Measurements from ENCODE around the gene IGIP.

IGIP gene

DNA sequence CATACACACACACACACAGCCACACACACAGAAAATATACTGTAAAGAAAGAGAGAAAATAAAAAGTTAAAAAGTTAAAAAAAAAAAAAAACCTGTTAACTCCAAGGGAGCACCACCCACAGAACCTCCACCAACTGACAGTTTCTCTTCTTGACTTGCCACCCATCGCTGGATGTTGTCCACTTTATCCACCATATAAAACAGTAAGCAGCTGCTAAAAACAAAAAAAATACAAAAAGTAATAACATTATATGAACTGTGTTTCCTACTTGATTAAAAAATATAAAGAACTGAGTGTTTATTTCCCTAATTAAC lies 10.6 kb upstream of the IGIP start:
- TF ChIP-seq, protein P1, sequence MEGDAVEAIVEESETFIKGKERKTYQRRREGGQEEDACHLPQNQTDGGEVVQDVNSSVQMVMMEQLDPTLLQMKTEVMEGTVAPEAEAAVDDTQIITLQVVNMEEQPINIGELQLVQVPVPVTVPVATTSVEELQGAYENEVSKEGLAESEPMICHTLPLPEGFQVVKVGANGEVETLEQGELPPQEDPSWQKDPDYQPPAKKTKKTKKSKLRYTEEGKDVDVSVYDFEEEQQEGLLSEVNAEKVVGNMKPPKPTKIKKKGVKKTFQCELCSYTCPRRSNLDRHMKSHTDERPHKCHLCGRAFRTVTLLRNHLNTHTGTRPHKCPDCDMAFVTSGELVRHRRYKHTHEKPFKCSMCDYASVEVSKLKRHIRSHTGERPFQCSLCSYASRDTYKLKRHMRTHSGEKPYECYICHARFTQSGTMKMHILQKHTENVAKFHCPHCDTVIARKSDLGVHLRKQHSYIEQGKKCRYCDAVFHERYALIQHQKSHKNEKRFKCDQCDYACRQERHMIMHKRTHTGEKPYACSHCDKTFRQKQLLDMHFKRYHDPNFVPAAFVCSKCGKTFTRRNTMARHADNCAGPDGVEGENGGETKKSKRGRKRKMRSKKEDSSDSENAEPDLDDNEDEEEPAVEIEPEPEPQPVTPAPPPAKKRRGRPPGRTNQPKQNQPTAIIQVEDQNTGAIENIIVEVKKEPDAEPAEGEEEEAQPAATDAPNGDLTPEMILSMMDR (IDR thresholded peaks at IDR 0.05; ENCODE audit: low read depth, low read length): no peak
- H3K4me3 ChIP-seq (ENCODE audit: low read depth, low read length): peak overlapping the region; percentile 79

DNA sequence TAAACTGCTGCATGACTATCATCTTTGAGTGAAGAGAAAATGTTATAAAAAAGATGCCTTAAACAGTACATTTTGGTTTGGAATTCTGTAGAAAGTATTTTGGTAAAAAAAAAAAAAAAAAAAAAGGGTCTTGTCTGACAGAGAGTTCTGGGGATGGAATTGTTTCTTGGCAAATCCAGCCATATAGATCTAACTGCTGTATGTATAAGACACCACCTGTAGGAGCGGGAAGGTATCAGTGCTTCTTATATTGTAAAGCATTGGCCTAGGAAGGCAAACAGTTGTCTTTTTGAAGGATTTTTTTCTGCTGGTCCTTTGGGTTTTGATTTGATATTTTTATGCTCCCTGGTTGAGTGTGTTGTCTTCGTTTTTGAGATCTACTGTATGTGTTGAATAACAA lies 9.0 kb upstream of the IGIP start:
- TF ChIP-seq, protein P1 (IDR thresholded peaks at IDR 0.05; ENCODE audit: low read depth, low read length): no peak
- H3K4me3 ChIP-seq (ENCODE audit: low read depth, low read length): no peak overlapping the region

DNA sequence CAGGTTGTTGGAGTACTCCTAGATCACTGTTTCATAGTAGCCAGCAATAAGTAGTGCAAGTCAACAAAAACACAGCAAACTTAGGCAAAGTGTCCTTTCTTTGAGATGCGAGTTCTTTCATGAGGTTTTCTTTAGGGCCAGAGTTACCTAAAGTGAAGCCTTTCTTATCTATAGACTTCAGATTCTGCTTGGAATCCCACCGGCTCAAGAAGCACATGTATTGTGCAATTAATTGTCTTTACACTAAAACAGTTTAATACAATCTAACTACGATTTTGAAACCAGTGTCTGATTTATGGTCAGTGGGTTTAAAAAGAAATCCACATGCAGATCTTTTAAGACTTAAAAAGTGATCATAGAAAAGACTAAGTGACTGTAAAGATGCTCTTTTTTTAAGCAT lies 8.2 kb upstream of the IGIP start:
- no peak overlapping the region for H3K4me3 ChIP-seq (ENCODE audit: low read depth, low read length)
- TF ChIP-seq, protein P1 (IDR thresholded peaks at IDR 0.05; ENCODE audit: low read depth, low read length): no peak

DNA sequence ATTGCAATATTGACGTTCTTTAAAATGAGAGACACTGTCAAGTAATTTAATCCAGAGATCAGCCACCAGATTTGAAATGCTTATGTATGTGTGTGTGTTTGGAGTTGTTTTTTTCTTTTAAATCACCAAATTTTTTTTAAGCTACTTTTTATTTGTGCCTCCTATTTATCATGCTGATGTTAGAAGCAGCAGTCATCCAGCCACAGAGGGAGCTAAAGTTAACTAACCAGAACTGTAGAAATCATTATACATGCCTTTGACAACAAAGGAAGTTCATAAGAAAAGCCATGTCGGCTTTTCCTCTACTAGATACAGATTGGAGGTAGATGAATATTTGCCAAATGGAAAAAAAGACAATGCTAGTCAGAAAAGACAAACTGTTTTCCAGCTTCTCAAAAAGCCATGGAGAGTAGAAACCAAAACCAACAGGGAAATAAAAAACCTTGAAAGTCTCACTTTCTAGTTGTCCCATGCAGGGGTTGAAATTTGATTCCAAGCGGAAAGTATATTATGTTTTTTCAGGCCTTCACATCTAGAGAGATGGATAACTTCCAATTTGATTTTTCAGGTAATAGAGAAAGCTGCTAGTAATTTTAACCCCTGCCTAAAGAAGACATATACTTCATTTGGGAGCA lies 7.3 kb upstream of the IGIP start:
- H3K4me3 ChIP-seq (ENCODE audit: low read depth, low read length): no peak overlapping the region

DNA sequence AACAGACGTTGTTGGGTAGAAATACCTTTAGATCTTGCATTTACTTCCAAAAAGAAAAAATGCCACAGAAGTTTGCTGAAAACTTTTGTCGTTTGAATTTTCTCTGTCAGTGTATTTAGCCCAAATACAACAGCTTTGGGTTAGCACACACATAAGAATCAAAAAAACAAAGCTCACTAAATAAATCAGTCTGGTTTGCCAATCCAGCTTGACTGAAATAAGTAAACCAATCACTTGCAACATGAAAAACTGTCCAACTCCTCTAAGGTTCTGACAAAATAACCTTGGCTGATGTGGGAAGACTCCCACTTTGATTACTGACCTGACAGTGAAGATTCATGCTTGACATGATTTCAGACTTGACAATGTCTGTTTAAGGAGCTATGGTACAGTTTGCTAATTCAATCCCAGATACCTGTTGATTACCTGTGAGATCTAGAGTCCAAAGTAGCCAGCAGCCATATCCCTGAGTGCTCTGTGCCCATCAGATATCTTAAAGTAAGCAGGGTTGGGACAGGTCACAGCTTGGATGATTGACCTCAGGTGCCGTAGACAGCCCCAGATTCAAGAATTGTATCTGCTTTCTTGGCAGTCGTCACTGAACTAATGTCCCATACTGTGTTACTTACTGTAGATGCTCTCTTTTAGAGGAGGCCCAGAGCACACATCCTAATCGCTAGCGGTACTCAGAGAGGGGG lies 727 bp downstream of the IGIP start:
- no peak overlapping the region for H3K4me3 ChIP-seq (ENCODE audit: low read depth, low read length)

More for the DNA sequence above, 7.3 kb upstream of the IGIP start:
- TF ChIP-seq, protein P1 (IDR thresholded peaks at IDR 0.05; ENCODE audit: low read depth, low read length): no peak

DNA sequence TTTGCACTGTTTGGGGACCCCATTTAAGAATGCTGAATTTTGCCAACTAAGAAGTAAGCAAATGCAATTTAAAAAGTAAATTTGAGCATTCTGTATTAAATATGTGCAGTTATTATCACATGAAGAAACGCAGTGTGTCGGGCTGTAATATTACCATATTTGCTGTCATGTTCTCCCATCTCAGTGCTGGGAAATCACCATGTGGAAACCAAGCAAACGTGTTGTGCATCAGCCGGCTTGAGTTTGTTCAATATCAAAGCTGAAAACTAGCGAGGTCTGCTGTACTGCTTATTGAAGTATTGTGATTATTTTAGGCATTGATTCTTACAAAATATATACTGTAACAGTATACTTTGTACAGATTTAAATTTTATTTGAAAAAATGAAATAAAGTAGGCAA lies 2.6 kb downstream of the IGIP start:
- TF ChIP-seq, protein P1 (IDR thresholded peaks at IDR 0.05; ENCODE audit: low read depth, low read length): no peak
- H3K4me3 ChIP-seq (ENCODE audit: low read depth, low read length): no peak overlapping the region

More for the DNA sequence above, 727 bp downstream of the IGIP start:
- TF ChIP-seq, protein P1 (IDR thresholded peaks at IDR 0.05; ENCODE audit: low read depth, low read length): no peak

DNA sequence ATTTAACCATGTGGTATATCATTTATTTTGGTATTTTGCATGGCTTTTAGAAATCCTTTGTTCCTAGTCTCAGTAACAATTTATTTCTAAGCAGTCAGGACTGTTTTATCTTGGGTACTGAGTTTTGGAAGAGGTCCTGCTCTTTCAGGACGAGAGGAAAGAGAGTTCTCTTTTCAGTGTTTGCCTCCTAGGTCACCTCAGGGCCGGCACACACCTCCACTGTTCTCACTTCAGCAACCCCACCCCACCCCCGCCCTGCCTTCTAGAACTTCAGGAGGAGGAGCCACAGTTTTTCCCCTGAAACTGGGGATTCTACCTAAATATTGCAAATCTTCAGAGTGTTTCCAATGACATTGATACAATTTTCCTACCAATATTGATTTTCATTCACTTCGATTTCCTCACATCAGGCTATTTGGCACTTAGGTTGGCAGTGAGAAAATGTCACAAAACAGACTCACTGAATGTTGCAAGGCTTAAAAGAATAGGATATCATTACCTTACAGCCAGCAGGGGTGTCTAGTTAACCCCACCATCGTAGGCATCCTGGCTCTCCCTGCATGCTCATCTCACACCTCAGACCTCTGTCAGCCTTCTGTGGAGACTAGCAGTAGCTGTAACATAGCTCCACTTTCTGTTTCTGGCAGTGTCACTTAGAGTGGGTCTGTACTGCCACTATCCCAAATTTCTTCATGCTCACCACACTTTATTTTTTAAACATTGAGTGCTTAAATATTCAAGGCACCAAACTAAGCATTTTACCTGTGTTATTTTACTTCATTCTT lies 5.4 kb downstream of the IGIP start:
- TF ChIP-seq, protein P1 (IDR thresholded peaks at IDR 0.05; ENCODE audit: low read depth, low read length): no peak

More for the DNA sequence above, 5.4 kb downstream of the IGIP start:
- no peak overlapping the region for H3K4me3 ChIP-seq (ENCODE audit: low read depth, low read length)
